ENCODE measurements around the gene NOL11.
"Not testable (repeated sequence)": the region's sequence is repeated elsewhere in the genome, so short reads cannot be mapped to it uniquely, and the experiment has no call there.

The NOL11 gene

DNA sequence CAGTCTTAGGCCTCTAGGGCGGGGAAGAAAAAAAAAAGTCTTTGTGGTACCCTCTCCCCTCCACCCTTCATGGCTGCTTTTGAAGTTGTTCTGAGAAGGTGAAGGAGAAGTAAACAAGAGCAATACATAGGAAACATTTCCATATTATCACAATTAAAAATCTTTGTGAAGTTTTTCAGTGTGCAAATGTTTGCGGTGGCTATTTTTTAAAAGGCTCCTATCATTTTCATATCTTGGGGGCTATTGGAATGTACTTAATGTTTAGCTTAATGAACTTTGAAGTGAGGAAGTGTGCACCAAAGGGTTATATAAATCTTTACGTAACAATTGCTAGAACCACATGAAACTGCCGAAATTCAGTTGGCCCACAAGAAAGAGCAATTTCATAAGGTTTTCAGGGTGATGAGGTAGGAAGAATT lies 7.6 kb downstream of the NOL11 start:
- peaks cover 89% of the 10 kb centered on the region for H3K36me3 Mint-ChIP-seq (ENCODE audit: low read depth)
- no peaks in the 10 kb centered on the region for H3K4me1 Mint-ChIP-seq
- TF ChIP-seq, protein P1, sequence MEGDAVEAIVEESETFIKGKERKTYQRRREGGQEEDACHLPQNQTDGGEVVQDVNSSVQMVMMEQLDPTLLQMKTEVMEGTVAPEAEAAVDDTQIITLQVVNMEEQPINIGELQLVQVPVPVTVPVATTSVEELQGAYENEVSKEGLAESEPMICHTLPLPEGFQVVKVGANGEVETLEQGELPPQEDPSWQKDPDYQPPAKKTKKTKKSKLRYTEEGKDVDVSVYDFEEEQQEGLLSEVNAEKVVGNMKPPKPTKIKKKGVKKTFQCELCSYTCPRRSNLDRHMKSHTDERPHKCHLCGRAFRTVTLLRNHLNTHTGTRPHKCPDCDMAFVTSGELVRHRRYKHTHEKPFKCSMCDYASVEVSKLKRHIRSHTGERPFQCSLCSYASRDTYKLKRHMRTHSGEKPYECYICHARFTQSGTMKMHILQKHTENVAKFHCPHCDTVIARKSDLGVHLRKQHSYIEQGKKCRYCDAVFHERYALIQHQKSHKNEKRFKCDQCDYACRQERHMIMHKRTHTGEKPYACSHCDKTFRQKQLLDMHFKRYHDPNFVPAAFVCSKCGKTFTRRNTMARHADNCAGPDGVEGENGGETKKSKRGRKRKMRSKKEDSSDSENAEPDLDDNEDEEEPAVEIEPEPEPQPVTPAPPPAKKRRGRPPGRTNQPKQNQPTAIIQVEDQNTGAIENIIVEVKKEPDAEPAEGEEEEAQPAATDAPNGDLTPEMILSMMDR (IDR thresholded peaks at IDR 0.05) = no peak
- peaks cover 7% of the 10 kb centered on the region for H3K27me3 Mint-ChIP-seq (ENCODE audit: low read depth, poor library complexity)
- H3K9me3 Mint-ChIP-seq = peaks cover 22% of the 10 kb centered on the region
- no peak overlapping the region for H3K27ac Mint-ChIP-seq
- DNase-seq = no peak
- H3K4me3 Mint-ChIP-seq = no peak overlapping the region

- Mint-ChIP-seq H3K9me3 (peaks cover 26% of the 10 kb centered on the region), H3K4me1 (no peaks in the 10 kb centered on the region), H3K27ac (no peak overlapping the region), H3K36me3 (ENCODE audit: low read depth) (peaks cover 91% of the 10 kb centered on the region), H3K27me3 (ENCODE audit: low read depth, poor library complexity) (peaks cover 7% of the 10 kb centered on the region), H3K4me3 (no peak overlapping the region)
- DNase-seq = no peak
- TF ChIP-seq, protein P1 (IDR thresholded peaks at IDR 0.05) = no peak
Measured at GRCh38 chr17:67725807-67726206, 8.1 kb downstream of the NOL11 start.

GRCh38 chr17:67727152-67728039 lies 9.7 kb downstream of the NOL11 start:
- not testable (repeated sequence) for DNase-seq; H3K4me3 Mint-ChIP-seq; H3K27ac Mint-ChIP-seq; H3K4me1 Mint-ChIP-seq; H3K27me3 Mint-ChIP-seq (ENCODE audit: low read depth, poor library complexity)
- Mint-ChIP-seq H3K9me3 (peaks cover 36% of the 10 kb centered on the region), H3K36me3 (ENCODE audit: low read depth) (peaks cover 90% of the 10 kb centered on the region)

DNA sequence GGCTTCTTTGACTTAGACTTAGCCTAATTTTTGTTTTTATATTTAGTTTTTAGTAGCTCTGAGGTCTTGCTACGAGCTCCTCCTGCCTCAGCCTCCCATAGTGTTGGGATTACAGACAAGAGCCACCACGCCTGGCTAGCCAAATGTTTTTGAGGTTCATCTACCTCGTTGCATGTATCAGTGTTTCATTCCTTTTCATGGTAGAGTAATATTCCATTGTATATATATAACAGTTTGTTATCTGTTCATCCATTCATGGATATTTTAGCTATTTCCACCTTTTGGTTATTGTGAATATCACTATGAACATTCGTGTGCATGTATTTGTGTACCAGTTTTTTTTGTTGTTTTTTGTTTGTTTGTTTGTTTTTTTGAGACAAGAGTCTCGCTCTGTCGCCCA lies 12.2 kb downstream of the NOL11 start:
- no peak for DNase-seq
- Mint-ChIP-seq H3K27me3 (ENCODE audit: low read depth, poor library complexity) (peaks cover 3% of the 10 kb centered on the region), H3K4me3 (no peak overlapping the region), H3K9me3 (peaks cover 36% of the 10 kb centered on the region), H3K36me3 (ENCODE audit: low read depth) (peaks cover 92% of the 10 kb centered on the region), H3K4me1 (no peaks in the 10 kb centered on the region), H3K27ac (no peak overlapping the region)
- TF ChIP-seq, protein P1 (IDR thresholded peaks at IDR 0.05) = no peak

GRCh38 chr17:67730731-67731130 lies 13.0 kb downstream of the NOL11 start:
- peaks cover 36% of the 10 kb centered on the region for H3K9me3 Mint-ChIP-seq
- H3K4me1 Mint-ChIP-seq = no peaks in the 10 kb centered on the region
- DNase-seq = no peak
- H3K4me3 Mint-ChIP-seq = no peak overlapping the region
- H3K27ac Mint-ChIP-seq = no peak overlapping the region
- H3K36me3 Mint-ChIP-seq (ENCODE audit: low read depth) = peaks cover 86% of the 10 kb centered on the region
- TF ChIP-seq, protein P1 (IDR thresholded peaks at IDR 0.05) = no peak
- H3K27me3 Mint-ChIP-seq (ENCODE audit: low read depth, poor library complexity) = peaks cover 3% of the 10 kb centered on the region

DNA sequence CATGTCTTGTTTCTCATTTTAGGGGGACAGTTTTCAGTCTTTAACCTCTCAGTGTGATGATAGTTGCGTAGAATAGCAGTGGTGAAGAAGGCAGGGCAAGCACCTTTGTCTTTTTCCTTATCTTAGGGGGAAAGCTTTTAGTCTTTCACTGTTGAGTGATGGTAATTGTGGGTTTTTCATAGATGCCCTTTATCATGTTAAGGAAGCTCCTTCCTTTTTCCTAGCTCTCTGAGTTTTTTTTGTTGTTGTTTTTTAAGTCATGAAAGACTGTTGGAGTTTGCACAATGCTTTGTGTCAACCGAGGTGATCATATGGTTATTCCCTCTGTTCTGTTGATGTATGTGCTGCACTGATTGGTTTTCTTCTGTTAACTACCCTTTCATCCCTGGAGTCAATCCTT lies 15.7 kb downstream of the NOL11 start:
- peaks cover 87% of the 10 kb centered on the region for H3K36me3 Mint-ChIP-seq (ENCODE audit: low read depth)
- no peak overlapping the region for H3K4me3 Mint-ChIP-seq

More for the DNA sequence above, 15.7 kb downstream of the NOL11 start:
- Mint-ChIP-seq H3K4me1 (no peaks in the 10 kb centered on the region), H3K27me3 (ENCODE audit: low read depth, poor library complexity) (no peaks in the 10 kb centered on the region), H3K9me3 (peaks cover 33% of the 10 kb centered on the region), H3K27ac (peak overlapping the region; percentile 33)
- DNase-seq = no peak
- TF ChIP-seq, protein P1 (IDR thresholded peaks at IDR 0.05) = no peak

All from nephron progenitor cell (in vitro differentiated cells).